Stimulated activated CD4-positive, alpha-beta T cell treated with anti-CD3 and anti-CD28 coated beads, Interleukin-1b, Interleukin-23, amount 100 ng/mL, for 24 hours (primary cell): Measurements from ENCODE around the gene FBXO3.
"Not testable (repeated sequence)": the region's sequence is repeated elsewhere in the genome, so short reads cannot be mapped to it uniquely, and the experiment has no call there.

ENCODE experiments used
- DNase-seq, 4 experiments: peaks; one replicate each; pipeline ENCODE4 v3.0.0-alpha.2; 2020; ENCODE audit warnings: low read depth in 4 of 4, low spot score in 1 of 4

FBXO3 gene

DNA sequence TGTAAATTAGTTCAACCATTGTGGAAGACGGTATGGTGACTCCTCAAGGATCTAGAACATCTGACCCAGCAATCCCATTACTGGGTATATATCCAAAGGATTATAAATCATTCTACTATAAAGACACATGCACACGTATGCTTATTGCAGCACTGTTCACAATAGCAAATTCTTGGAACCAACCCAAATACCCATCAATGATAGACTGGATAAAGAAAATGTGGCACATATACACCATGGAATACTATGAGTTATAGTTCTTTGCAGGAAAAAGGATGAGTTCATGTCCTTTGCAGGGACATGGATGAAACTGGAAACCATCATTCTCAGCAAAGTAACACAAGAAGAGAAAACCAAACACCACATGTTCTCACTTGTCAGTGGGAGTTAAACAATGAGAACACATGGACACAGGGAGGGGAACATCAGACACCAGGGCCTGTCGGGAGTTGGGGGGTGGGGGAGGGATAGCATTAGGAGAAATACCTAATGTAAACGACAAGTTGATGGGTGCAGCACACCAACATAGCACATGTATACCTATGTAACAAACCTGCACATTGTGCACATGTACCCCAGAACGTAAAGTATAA is 45.2 kb downstream of the FBXO3 start:
- DNase-seq, result not testable (repeated sequence)

DNA sequence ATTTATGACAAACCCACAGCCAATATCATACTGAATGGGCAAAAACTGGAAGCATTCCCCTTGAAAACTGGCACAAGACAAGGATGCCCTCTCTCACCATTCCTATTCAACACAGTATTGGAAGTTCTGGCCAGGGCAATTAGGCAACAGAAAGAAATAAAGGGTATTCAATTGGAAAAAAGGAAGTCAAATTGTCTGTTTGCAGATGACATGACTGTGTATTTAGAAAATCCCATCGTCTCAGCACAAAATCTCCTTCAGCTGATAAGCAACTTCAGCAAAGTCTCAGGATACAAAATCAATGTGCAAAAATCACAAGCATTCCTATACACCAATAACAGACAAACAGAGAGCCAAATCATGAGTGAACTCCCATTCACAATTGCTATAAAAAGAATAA is 46.8 kb downstream of the FBXO3 start:
- DNase-seq, result not testable (repeated sequence)

DNA sequence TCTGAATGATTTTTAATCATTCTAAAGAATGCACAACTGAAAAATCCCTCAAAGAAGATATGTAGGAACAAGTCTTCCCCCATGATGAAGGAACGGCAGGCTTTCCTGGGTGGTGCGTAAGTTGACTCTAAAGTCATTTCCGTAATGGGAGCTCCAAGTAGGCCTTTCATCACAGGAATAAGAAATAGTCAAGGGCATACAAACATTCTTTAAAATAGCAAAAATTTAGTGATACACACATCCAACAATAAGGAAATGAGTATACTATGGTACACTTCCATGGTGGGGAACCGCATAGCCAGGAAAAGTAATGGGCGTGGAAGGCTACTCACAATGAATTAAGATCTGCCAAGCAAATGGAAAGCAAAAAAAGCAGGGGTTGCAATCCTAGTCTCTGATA is 48.8 kb downstream of the FBXO3 start:
- DNase-seq, result no peak

DNA sequence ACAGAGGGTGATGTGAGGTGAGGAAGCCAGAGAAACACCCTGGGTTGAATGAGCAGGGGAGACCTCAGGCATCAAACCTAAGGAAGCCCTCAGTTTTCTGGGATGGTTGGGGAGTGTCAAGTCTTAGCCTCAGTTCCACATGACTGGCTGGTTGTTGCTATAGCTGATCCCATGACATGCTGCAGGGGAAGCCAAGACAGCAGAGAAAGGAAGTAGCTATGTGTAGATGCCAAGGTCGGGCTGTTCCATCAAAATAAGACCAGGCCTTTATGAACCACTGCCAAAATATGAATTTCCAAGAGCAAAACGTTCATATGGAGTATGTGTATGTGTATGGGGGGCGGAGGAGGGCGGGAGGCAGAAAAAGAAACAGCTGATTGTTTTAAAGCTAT is 49.7 kb downstream of the FBXO3 start:
- DNase-seq, result no peak

DNA sequence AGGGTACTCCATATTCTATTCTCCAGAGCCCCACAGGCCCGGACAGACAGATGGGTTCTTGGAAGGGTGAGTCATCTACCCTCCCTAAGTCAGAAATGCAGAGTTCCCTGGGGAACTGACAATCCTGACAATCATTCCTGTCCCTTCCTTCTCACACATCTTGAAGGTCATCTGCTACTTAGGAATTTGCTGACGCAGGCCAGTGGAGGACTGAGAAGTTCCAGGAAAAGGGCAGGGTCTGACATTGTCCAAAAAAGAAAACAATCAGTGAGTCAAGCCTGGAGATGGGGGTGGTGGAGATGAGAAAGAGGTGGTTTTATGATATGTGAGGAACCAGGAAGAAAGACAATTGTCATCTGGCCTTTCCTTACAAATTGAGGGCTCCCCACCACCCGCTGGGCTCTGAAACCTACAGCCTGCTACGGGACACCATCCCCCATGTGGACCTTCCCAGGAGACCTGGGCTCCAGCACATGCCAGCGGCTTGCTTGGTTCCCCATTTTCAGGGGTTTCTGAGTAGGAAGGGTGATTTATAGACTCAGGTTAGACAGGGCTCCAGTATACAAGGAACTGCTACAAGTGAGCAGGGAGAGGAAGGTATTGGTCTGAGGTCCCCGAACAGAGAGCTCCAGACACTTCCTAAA is 51.0 kb downstream of the FBXO3 start:
- DNase-seq, result no peak

DNA sequence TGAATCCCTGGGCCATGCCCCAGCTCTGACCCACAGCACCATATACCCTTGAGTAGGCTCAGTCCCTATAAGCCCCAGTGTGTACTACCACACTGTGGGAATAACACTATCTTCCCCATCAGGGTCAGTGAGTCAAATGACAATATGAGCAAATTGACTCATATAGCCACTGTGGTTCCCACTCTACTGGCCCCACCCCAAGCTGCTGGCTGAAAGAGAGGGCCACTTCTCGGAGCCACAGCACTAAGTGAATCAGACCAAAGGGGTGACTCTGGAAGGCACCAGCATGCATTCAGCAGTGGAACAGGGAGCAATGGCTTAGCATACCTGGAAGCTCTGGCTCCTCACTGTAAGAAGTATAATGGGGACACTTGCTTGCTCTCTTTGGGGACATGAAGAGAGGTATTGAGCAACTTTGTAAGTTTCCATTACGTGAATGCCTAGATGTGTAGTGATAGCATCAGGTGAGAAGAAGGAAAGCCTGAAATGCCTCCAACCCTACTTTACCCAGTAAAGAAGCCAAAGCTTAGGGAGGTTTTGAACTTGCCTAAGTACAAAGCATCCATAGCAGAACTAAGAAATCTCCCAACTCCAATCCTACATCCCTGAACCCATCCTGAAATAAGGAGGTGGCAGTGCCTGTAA is 51.6 kb downstream of the FBXO3 start:
- DNase-seq, result peak in 1 of 4 experiments; percentile 48

DNA sequence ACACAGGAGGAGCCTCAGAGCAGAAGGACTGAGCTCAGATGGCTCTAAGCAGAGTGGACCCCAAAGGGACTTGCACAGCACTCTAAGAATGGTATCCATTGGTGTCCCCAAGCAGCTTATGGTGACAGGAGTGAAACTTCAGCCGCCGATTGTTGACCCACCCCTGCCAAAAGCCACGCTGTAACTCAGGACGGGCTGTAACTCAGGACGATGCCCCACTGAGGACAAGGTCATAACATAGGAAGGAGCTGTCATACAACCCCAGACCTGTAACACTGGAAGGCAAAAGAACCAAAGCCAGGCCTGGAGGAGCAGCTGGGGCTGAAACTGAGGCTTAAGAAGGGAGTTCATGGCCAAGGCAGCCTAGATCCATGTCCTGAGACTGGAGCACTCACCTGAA is 52.3 kb downstream of the FBXO3 start:
- no peak for DNase-seq

DNA sequence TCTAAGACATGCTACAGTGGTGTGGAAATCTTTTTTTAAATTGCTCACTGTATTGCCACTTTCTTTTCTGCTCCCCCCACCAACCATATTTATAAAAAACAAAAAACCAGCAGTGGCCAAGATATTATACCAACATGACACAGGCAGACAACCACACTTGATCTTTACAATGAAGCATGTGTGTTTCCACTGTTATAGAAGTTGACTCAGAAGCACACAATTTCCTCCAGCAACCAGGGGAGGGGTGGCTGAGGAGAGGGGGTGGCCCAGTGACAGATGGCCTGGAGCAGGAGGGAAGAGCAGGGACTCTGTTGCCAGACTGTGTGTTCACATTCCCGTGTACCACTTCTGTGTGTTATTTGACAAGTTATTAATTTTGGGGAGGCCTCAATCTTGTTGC is 52.9 kb downstream of the FBXO3 start:
- no peak for DNase-seq

DNA sequence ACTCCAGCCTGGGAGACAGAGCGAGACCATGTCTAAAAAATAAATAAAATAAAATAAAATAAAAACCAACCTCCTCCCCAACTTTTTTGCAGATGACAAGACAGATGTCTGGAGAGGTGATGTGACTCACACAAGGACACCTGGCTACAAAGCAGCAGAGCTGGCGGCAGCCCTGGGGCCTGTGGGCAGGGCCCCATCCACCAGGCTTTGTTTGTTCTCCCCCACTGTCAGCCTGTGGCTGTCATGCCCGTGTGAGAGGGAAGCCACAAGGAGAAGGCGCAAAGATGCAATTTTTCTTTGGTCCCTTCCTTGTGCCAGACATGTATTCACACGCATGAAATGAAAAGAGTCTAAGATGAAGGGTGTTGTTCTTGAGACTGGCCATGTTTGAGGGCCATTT is 54.7 kb downstream of the FBXO3 start:
- DNase-seq, result no peak

DNA sequence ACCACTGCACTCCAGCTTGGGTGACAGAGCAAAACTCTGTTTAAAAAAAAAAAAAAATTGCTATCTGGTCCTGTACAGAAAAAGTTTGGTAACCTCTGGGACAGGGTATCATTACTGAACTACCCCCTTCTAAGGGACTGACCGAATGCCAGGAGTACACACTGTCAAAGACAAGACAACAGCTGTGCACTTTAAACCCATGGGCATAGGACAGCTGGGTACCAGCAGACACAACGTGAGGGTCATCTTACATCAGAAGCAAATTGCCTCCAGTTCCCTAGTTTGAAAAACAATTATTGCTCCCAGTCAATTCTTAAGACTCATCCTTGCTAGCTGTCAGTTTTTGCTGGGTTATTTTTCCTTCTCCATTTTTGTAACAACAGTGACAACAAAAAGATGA is 55.9 kb downstream of the FBXO3 start:
- DNase-seq, result no peak

DNA sequence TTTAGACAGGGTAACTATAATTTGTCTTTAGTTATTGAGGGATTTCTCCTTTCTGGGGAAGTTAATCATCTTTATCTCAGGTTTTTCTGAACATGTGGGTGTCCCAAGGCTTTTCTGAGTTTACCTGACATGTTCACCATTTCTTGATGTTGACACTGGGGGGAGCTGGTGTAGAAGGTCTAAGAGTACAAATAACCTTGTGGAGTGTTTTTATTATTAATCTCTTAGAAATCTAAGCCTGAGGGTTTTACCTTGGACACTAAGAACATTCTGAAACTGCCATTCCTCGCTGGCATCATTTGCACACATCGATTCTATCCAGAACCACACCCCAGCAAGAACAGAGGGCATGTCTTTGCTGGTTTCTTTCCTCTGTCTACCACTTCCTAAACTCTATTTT is 58.1 kb downstream of the FBXO3 start:
- DNase-seq, result no peak

DNA sequence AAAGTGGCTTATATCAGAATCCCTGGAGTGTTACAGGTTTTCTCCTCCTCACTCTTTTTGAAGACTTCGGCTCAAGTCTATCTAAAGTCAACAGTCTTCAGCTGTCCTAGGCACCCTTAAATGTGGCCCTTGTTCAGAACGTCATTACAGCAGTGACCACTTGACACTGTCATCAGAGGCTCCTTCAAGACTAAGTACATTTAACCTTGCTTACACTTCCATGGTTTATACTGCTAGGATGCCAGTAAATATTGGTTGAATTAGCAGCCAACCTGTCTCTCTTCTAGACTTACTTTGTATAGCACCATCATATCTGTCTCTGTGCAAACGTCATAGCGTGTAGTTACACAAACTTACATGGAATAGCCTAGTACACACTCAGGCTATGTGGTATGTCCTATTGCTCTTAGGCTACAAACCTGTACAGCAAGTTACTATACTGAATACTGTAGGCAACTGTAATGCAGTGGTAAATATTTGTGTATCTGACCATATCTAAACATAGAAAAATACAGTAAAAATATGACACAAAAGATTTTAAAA is 60.4 kb downstream of the FBXO3 start:
- no peak for DNase-seq

DNA sequence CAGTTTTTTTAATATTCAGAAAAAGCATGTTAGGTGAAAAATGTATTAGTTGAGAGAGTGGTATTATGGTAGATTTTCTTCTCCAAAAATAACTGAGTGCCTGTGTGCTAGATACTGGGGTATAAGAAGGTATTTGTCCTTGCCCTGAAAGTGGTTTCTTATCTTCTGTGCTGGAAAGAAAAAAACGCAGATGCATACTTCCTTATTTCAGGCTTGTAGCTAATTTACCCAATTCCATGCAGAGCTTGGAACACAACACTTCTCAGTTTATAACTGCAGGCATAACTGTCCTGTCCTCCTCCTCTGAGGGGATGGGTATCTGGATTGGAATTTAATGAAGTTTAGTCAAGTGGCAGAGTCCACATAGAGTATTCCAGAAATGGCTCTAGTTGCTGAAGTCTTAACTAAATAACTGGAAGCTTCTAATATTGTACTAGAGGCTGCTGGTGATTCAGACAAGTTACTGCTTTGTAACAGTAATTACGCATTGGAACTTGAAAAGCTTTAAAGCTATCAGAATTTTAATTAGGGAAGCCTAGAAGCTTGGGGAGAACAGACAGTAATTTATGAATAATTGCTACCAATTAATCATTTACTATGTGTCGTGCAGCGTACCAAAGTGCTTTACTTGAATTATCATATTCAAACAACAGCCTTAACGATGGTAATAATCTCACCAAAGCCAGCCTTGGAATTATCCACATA is 61.0 kb downstream of the FBXO3 start:
- no peak for DNase-seq

DNA sequence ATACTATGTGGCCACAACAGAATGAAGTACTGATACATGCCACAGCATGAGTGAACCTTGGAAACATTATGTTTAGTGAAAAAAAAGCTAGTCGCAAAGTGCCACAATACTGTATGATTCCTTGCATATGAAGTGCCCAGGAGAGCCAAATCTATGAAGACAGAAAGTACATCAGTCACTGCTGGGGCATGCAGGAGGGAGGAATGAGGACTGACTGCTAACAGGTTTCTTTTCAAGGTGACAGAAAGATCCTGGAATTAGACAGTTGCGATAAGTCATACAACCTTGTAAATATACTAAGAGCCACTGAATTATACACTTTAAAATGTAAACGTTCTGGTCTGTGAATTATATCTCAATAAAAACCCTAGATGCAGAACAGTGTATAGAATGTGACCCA is 61.9 kb downstream of the FBXO3 start:
- no peak for DNase-seq

DNA sequence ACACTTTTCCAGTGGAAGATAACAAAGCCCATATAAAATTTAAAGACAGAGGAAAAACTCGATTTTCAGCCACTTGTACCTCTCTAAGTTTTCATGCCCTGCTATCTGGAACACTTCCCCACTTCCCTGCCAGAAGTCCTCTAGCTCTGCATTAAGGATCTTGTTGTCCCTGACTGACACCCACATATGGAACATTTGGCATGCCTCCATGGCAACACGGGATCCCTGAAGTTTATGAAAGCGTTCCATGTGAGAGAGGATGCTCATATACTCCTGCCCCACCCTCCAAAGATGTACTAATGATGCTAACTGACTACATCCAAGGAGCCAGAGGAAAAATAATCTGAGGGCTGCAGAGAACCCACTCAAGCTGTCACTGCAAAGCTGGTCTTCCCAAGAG is 64.9 kb downstream of the FBXO3 start:
- no peak for DNase-seq

DNA sequence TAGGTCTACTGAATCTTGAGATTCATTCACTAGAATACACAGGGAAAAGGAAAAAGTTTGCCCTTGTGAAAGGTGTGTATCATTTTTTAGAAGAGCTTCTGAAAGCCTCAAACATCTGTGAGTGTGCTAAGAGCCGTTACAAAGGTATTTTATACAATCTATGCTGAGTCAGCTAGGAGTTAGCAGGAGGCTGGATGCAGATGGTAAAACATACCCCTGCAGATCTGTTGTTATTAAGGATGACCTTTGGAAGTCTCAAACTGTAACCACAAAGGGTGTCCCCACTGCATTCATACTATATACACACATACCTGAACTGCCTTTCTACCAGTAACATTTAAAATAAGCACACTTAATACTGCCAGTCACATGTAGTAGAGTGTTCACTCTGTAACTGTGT is 65.3 kb downstream of the FBXO3 start:
- no peak for DNase-seq

DNA sequence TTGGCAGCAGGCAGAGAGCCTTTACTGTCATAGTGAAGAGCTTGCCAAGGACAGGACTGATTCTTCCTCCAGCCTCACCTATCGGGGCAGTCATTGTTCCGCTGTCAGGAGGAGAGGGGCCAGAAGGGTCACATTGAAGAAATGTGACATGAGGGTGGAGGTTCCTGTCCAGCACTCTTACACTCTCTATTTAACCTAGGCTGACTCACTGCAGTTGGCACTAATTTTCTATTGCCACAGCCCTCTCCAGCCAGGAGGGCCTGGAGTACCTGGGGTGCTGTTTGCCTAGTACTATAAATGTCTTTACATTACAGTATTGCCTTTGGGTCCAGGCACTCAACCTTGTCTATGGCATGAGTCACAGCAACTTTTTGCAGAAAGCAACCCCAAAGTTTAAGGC is 66.5 kb downstream of the FBXO3 start:
- not testable (repeated sequence) for DNase-seq

DNA sequence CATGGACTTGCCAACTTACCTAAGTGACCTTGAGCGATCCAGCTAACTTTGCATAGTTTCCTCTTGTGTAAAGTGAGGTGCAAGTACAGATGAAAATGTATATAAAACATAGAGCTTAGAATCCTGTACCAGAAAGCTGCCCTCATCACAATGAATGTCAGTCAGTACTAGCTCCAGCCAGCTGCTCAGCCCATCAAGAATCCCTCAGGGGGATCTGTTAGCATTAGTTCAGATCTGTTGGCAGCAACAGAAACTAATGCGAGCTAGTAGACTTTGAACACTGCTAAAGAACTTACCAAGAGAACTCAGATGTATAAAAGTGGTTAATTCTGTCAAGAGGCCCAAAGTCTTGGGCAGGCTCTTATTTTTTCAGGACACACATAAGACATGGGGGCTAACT is 67.4 kb downstream of the FBXO3 start:
- DNase-seq, result no peak

DNA sequence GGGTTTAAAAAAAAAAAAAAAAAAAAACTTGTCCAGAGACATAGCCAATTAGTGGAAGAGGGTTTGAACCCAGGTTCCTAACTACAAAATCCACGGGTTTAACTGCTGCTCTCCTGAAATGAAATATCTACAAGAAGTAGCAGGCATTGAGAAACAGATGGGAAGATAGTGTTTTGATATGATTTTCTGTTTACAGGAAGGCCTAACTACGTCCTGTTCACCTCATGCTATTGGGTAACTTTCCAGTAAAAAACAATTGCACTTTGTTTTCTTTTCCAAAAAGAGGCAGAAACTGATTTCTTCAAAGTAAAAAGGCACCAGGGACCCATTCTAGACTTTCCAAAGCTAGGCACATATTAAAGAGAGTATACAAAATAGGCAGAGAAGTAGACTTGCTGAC is 67.8 kb downstream of the FBXO3 start:
- no peak for DNase-seq

DNA sequence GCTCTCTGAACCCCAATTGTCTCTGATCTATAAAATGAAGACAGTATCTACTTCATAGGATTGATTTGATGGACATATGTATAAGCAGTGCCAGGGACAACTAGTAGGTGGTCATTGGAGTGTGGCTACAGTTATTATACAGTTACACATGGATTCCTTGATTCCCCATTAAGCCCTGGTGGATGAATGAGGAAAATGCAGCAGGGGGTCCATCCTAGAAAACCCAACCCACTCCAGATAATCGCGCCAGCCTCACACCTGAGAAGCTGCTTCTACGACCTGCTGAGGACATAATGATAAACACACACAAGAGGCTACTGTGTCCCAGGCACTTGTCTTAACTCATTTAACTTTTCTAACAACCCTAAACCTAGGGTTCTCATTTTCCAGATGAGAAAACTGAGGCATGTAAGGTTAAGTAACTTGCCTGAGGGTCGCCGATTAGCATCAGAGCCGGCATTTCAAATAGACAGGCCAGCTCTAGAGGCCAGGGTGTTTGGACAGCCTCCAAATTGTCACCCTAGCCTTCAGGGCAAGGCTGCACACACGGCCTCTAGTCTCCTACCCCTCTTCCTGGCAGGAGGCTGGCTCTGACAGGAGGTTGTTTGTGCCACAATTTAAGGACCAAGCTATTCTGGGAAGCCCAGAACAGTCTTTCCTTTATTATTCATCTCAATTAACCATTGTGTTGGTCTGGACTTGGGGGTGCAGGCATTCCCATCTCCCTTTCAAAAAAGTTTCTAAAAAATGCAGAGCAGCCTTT is 69.9 kb downstream of the FBXO3 start:
- DNase-seq, result no peak

DNA sequence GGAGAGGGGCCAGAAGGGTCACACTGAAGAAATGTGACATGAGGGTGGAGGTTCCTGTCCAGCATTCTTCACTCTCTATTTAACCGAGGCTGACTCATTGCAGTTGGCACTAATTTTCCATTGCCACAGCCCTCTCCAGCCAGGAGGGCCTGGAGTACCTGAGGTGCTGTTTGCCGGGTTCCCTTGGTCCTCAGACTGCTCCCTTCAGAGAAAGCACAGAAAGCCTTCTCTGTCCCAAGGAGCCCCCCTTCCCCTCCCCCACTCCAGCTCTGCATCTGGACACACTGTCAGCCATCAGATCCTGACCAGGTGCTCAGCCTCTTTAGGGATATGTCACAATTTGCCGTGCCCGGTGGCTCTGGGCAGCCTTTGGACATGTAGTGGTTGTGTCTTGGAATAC is 70.5 kb downstream of the FBXO3 start:
- DNase-seq, result no peak
